H9 (cell line): Measurements from ENCODE around the gene ILF3. TPM values are rescaled to one million over a fixed set of nuclear protein-coding genes. Genes with fewer than 3 reads are reported as not detected.
A peak's percentile ranks its signal among the peaks of the same experiment; 100 is the strongest.

Source experiments
- DNase-seq: peaks from one replicate; pipeline ENCODE4 v3.0.0-alpha.2; 2017
- H2AFZ ChIP-seq: one replicate; pipeline ENCODE4 v1.6.1; 2013; ENCODE audit warnings: mild to moderate bottlenecking, low read length, control low read depth, moderate library complexity
- H2AK5ac ChIP-seq: 2 replicates; pipeline ENCODE4 v1.6.1; 2013; ENCODE audit warnings: low read length, control low read depth, mixed read lengths; ENCODE audit not compliant: insufficient read length
- H2BK120ac ChIP-seq: one replicate; pipeline ENCODE4 v1.6.1; 2013; ENCODE audit warnings: low read depth, mild to moderate bottlenecking, low read length, control low read depth, inconsistent platforms; ENCODE audit not compliant: poor library complexity, severe bottlenecking
- H2BK12ac ChIP-seq: 2 replicates; pipeline ENCODE4 v1.6.1; 2013; ENCODE audit warnings: low read length, control low read depth, mixed read lengths, low read depth; ENCODE audit not compliant: insufficient read length
- H2BK15ac ChIP-seq: 2 replicates; pipeline ENCODE4 v1.6.1; 2013; ENCODE audit warnings: low read depth, low read length, control low read depth
- H2BK20ac ChIP-seq: one replicate; pipeline ENCODE4 v1.6.1; 2013; ENCODE audit warnings: low read depth, mild to moderate bottlenecking, low read length, control low read depth, inconsistent platforms; ENCODE audit not compliant: poor library complexity, severe bottlenecking
- H2BK5ac ChIP-seq: 2 replicates; pipeline ENCODE4 v1.6.1; 2013; ENCODE audit warnings: low read length, control low read depth, mixed read lengths; ENCODE audit not compliant: insufficient read length
- H3K14ac ChIP-seq: 2 replicates; pipeline ENCODE4 v1.6.1; 2013; ENCODE audit warnings: low read length, control low read depth; ENCODE audit not compliant: insufficient read depth
- H3K18ac ChIP-seq: 2 replicates; pipeline ENCODE4 v1.6.1; 2013; ENCODE audit warnings: low read depth, mild to moderate bottlenecking, mixed read lengths, low read length, control low read depth; ENCODE audit not compliant: insufficient read length
- H3K23ac ChIP-seq: 2 replicates; pipeline ENCODE4 v1.6.1; 2013; ENCODE audit warnings: low read length, control low read depth, mixed read lengths, low read depth; ENCODE audit not compliant: insufficient read length
- H3K23me2 ChIP-seq: 2 replicates; pipeline ENCODE4 v1.6.1; 2013; ENCODE audit warnings: low read depth, mild to moderate bottlenecking, mixed read lengths, low read length, control low read depth; ENCODE audit not compliant: insufficient read length, poor library complexity, severe bottlenecking
- H3K27ac ChIP-seq: 2 replicates; pipeline ENCODE4 v1.5.1; 2013; ENCODE audit warnings: low read length, control low read depth, mixed read lengths, low read depth; ENCODE audit not compliant: insufficient read length
- H3K27me3 ChIP-seq: 2 replicates; pipeline ENCODE4 v1.6.1; 2013; ENCODE audit warnings: low read length, control low read depth, inconsistent platforms; ENCODE audit not compliant: insufficient read depth
- H3K4ac ChIP-seq: 2 replicates; pipeline ENCODE4 v1.6.1; 2013; ENCODE audit warnings: low read depth, mild to moderate bottlenecking, control low read depth, inconsistent platforms, low read length, moderate library complexity
- H3K4me1 ChIP-seq: 2 replicates; pipeline ENCODE4 v1.6.1; 2013; ENCODE audit warnings: low read length, control low read depth, inconsistent platforms; ENCODE audit not compliant: insufficient read depth
- H3K4me2 ChIP-seq: 2 replicates; pipeline ENCODE4 v1.6.1; 2013; ENCODE audit warnings: low read length, control low read depth, mixed read lengths; ENCODE audit not compliant: insufficient read length, insufficient read depth
- H3K56ac ChIP-seq: 2 replicates; pipeline ENCODE4 v1.6.1; 2013; ENCODE audit warnings: low read depth, mild to moderate bottlenecking, mixed read lengths, low read length, control low read depth; ENCODE audit not compliant: insufficient read length
- H3K79me1 ChIP-seq: 2 replicates; pipeline ENCODE4 v1.6.1; 2013; ENCODE audit warnings: low read depth, mild to moderate bottlenecking, moderate library complexity, low read length, control low read depth, inconsistent platforms; ENCODE audit not compliant: insufficient read depth, poor library complexity, severe bottlenecking
- H3K79me2 ChIP-seq: 2 replicates; pipeline ENCODE4 v1.6.1; 2013; ENCODE audit warnings: low read length, control low read depth, inconsistent platforms; ENCODE audit not compliant: insufficient read depth
- H3K9ac ChIP-seq: 2 replicates; pipeline ENCODE4 v1.6.1; 2013; ENCODE audit warnings: low read length, control low read depth, mixed read lengths; ENCODE audit not compliant: insufficient read length; ENCODE audit errors: extremely low read depth
- H3K9me3 ChIP-seq: one replicate; pipeline ENCODE4 v1.6.1; 2013; ENCODE audit warnings: low read depth, low read length, inconsistent platforms; ENCODE audit not compliant: control insufficient read depth
- H3T11ph ChIP-seq: one replicate; pipeline ENCODE4 v1.6.1; 2013; ENCODE audit warnings: mild to moderate bottlenecking, low read length, control low read depth, inconsistent platforms
- H4K20me1 ChIP-seq: one replicate; pipeline ENCODE4 v1.6.1; 2013; ENCODE audit not compliant: control insufficient read depth, insufficient read length, insufficient read depth
- H4K5ac ChIP-seq: 2 replicates; pipeline ENCODE4 v1.6.1; 2013; ENCODE audit warnings: low read depth, mild to moderate bottlenecking, mixed read lengths, low read length, control low read depth; ENCODE audit not compliant: insufficient read length
- H4K8ac ChIP-seq: replicated peaks from 2 replicates; pipeline ENCODE4 v1.6.1; 2013; ENCODE audit warnings: low read length, control low read depth, mixed read lengths, low read depth; ENCODE audit not compliant: insufficient read length
- H4K91ac ChIP-seq: 2 replicates; pipeline ENCODE4 v1.6.1; 2013; ENCODE audit warnings: low read depth, mild to moderate bottlenecking, moderate library complexity, mixed read lengths, low read length, control low read depth; ENCODE audit not compliant: insufficient read length
- H3K27ac Mint-ChIP-seq, 3 experiments: 2 replicates in 2 of 3; 3 replicates in 1 of 3; pipeline ENCODE4 v1.8.0; 2020 to 2021; ENCODE audit warnings: mixed read lengths in 3 of 3, mild to moderate bottlenecking in 1 of 3, moderate library complexity in 1 of 3
- H3K27me3 Mint-ChIP-seq: 2 replicates; pipeline ENCODE4 v1.8.0; 2021; ENCODE audit warnings: low read depth, mild to moderate bottlenecking, moderate library complexity, mixed read lengths
- H3K36me3 Mint-ChIP-seq, 3 experiments: 2 replicates in 2 of 3; 3 replicates in 1 of 3; pipeline ENCODE4 v1.8.0; 2020 to 2021; ENCODE audit warnings: low read depth in 3 of 3, mixed read lengths in 3 of 3; ENCODE audit not compliant: insufficient read depth in 1 of 3
- H3K4me1 Mint-ChIP-seq, 2 experiments: 2 replicates each; pipeline ENCODE4 v1.8.0; 2020; ENCODE audit warnings: mixed read lengths in 2 of 2
- H3K4me3 Mint-ChIP-seq, 2 experiments: 2 replicates in 1 of 2; 3 replicates in 1 of 2; pipeline ENCODE4 v1.8.0; 2020 to 2021; ENCODE audit warnings: mild to moderate bottlenecking in 2 of 2, mixed read lengths in 2 of 2, moderate library complexity in 1 of 2
- H3K9me3 Mint-ChIP-seq, 2 experiments: 2 replicates in 1 of 2; 3 replicates in 1 of 2; pipeline ENCODE4 v1.8.0; 2020; ENCODE audit warnings: mild to moderate bottlenecking in 2 of 2, mixed read lengths in 2 of 2, moderate library complexity in 1 of 2
- CTCF ChIP-seq: fragments of 200-600 bp; sonication (generic); conservative IDR thresholded peaks from 3 replicates; pipeline ENCODE4 v1.8.0; 2021; ENCODE audit warnings: antibody characterized with exemption, mild to moderate bottlenecking
- WGBS: extraction: QIAGEN DNeasy Blood & Tissue Kit; methylation state at CpG from one replicate; pipeline ENCODE4 v1.1.7; 2013; ENCODE audit warnings: missing lambda C conversion rate, low lambda C conversion rate, mixed read lengths; ENCODE audit not compliant: insufficient read length; ENCODE audit errors: extremely low coverage; 5-methylcytosine and 5-hydroxymethylcytosine counted together
- total RNA-seq: library from RNA; stranded (reverse); gene quantifications from 2 replicates; pipeline ENCODE4 v1.2.1, GENCODE V29; 2021

ILF3 gene
- total RNA-seq, 1 experiment from 2014 or later, result 841 TPM

GRCh38 chr19:10691178-10691881 is 37.2 kb downstream of the ILF3 start:
- Histone ChIP-seq H3K27me3 (no peaks in the 10 kb centered on the region), H3K4me2 (no peak overlapping the region), H2BK15ac (no peak overlapping the region), H3K9ac (no peak overlapping the region), H4K5ac (no peak overlapping the region), H3K4me1 (no peaks in the 10 kb centered on the region), H3T11ph (no peak overlapping the region), H2AK5ac (no peak overlapping the region), H2BK20ac (no peak overlapping the region), H3K23me2 (no peaks in the 10 kb centered on the region), H3K9me3 (no peaks in the 10 kb centered on the region), H3K4ac (no peak overlapping the region), H3K79me2 (no peaks in the 10 kb centered on the region), H4K20me1 (no peaks in the 10 kb centered on the region), H4K91ac (no peak overlapping the region), H3K14ac (no peak overlapping the region), H2BK120ac (no peak overlapping the region), H3K23ac (no peak overlapping the region), H3K27ac (no peak overlapping the region), H3K79me1 (no peaks in the 10 kb centered on the region), H2BK5ac (no peak overlapping the region), H3K56ac (no peak overlapping the region), H4K8ac (no peak overlapping the region), H3K18ac (no peak overlapping the region), H2AFZ (no peak overlapping the region), H2BK12ac (no peak overlapping the region)
- Mint-ChIP-seq H3K36me3 (peaks cover 40 to 66% (median 63%) of the 10 kb centered on the region in 3 experiments; a peak in 6 of 7 replicates), H3K27me3 (peaks cover 8% of the 10 kb centered on the region), H3K9me3 (no peaks in the 10 kb centered on the region; a peak in 1 of 5 replicates), H3K4me3 (no peak overlapping the region), H3K4me1 (peaks cover 27 to 32% of the 10 kb centered on the region in 2 experiments), H3K27ac (peak overlapping the region in 2 of 3 experiments; percentile 59 to 96; a peak in 3 of 7 replicates)
- DNase-seq, result peak; percentile 26
- TF ChIP-seq CTCF, result no peak
- WGBS, result no CpG with 5 or more reads among the region's 23 CpGs
